Hematopoietic multipotent progenitor cell treated with erythropoietin and hydrocortisone succinate and interleukin-3 and kit ligand, for 15 days (in vitro differentiated cells): Measurements from ENCODE around the gene RNF227.
"Not testable (repeated sequence)": the region's sequence is repeated elsewhere in the genome, so short reads cannot be mapped to it uniquely, and the experiment has no call there.

Experiments used
- DNase-seq: peaks from one replicate; pipeline ENCODE4 v3.0.0-alpha.2; 2015; ENCODE audit warnings: low spot score

RNF227 gene

GRCh38 chr17:7915611-7916384 lies at the start of gene RNF227:
TSS of gene RNF227 (minus strand) at chr17:7916289. CDS start at chr17:7916195, 94 bp downstream.
- DNase-seq: peak; percentile 93

- no peak for DNase-seq
Measured at GRCh38 chr17:7961421-7961820, 45.3 kb upstream of the RNF227 start.

GRCh38 chr17:7959503-7960253 lies 43.6 kb upstream of the RNF227 start:
- no peak for DNase-seq

GRCh38 chr17:7956228-7956965 lies 40.3 kb upstream of the RNF227 start:
- no peak for DNase-seq

- no peak for DNase-seq
Measured at GRCh38 chr17:7955414-7956227, 39.5 kb upstream of the RNF227 start.

GRCh38 chr17:7953266-7953665 lies 37.2 kb upstream of the RNF227 start:
- not testable (repeated sequence) for DNase-seq

- DNase-seq: no peak
Measured at GRCh38 chr17:7951143-7951792, 35.2 kb upstream of the RNF227 start.

GRCh38 chr17:7950578-7950977 lies 34.5 kb upstream of the RNF227 start:
- DNase-seq: no peak

- DNase-seq: no peak
Measured at GRCh38 chr17:7947651-7948050, 31.6 kb upstream of the RNF227 start.

GRCh38 chr17:7946441-7946840 lies 30.4 kb upstream of the RNF227 start:
- no peak for DNase-seq

GRCh38 chr17:7945651-7946050 lies 29.6 kb upstream of the RNF227 start:
- DNase-seq: no peak

GRCh38 chr17:7944326-7944725 lies 28.2 kb upstream of the RNF227 start:
- DNase-seq: no peak

GRCh38 chr17:7943291-7943690 lies 27.2 kb upstream of the RNF227 start:
- no peak for DNase-seq

GRCh38 chr17:7940743-7941142 lies 24.7 kb upstream of the RNF227 start:
- DNase-seq: no peak

- DNase-seq: no peak
Measured at GRCh38 chr17:7940034-7940433, 23.9 kb upstream of the RNF227 start.

- no peak for DNase-seq
Measured at GRCh38 chr17:7935859-7936258, 19.8 kb upstream of the RNF227 start.

- DNase-seq: peak; percentile 60
Measured at GRCh38 chr17:7932949-7933348, 16.9 kb upstream of the RNF227 start.

GRCh38 chr17:7932483-7932891 lies 16.4 kb upstream of the RNF227 start:
- DNase-seq: no peak

GRCh38 chr17:7931709-7932482 lies 15.8 kb upstream of the RNF227 start, which contains the start of the genes CNTROB and TRAPPC1:
TSS of gene CNTROB (plus strand) at chr17:7932206. CDS start at chr17:7933080, 874 bp downstream.
TSS of gene TRAPPC1 (minus strand) at chr17:7931946. CDS start at chr17:7931829, 117 bp downstream.
- DNase-seq: peak; percentile 99
